Thyroid gland (tissue), 4 donors: ENCODE results near the gene ATP1A4. TPM values are rescaled to one million over a fixed set of nuclear protein-coding genes. Genes with fewer than 3 reads are reported as not detected.

Source experiments
- DNase-seq, 2 donors: peaks; one replicate each; pipeline ENCODE4 v3.0.0-alpha.2; 2019
- H3K27ac ChIP-seq, 3 donors: fragments of 200-600 bp; sonication (generic); 1 replicate in 2 of 3; 2 replicates in 1 of 3; pipeline ENCODE4 v1.5.1; 2016 to 2019; ENCODE audit warnings: mild to moderate bottlenecking in 1 of 3, moderate library complexity in 1 of 3
- H3K27me3 ChIP-seq: fragments of 200-600 bp; sonication (generic); one replicate; pipeline ENCODE4 v1.5.1; 2019
- H3K36me3 ChIP-seq, 2 donors: fragments of 200-600 bp; sonication (generic); one replicate each; pipeline ENCODE4 v1.5.1; 2016 to 2019
- H3K4me1 ChIP-seq, 2 donors: fragments of 200-600 bp; sonication (generic); one replicate each; pipeline ENCODE4 v1.5.1; 2017 to 2019
- H3K4me3 ChIP-seq, 3 donors: fragments of 200-600 bp; sonication (generic); replicated peaks in 1 of 3; 1 replicate in 2 of 3; 2 replicates in 1 of 3; pipeline ENCODE4 v1.5.1; 2016; ENCODE audit warnings: mild to moderate bottlenecking in 1 of 3
- H3K9me3 ChIP-seq: fragments of 200-600 bp; sonication (generic); one replicate; pipeline ENCODE4 v1.5.1; 2017
- POLR2A ChIP-seq, 2 donors: fragments of 450-650 bp; IDR thresholded peaks; one replicate each; pipeline ENCODE4 v1.6.1; 2017; ENCODE audit warnings: antibody characterized with exemption in 2 of 2, mild to moderate bottlenecking in 2 of 2, moderate library complexity in 1 of 2
- WGBS, 2 donors: methylation state at CpG; one replicate each; pipeline ENCODE4 v1.1.5; 2017; 5-methylcytosine and 5-hydroxymethylcytosine counted together
- intact Hi-C: fragments of 100-400 bp; cut with DNase I; formaldehyde crosslinking; loops from one replicate; pipeline ENCODE4 v1.15.1; 2023
- total RNA-seq, 4 donors: library from RNA; depleted of rRNA; stranded (reverse); fragments of >200 nt; gene quantifications; one replicate each; pipeline ENCODE4 v1.2.3, GENCODE V29; 2016
- TF ChIP-seq, protein P1 (sequence below), 6 experiments: fragments of 200-600 bp in 3 of 6; fragments of 450-650 bp in 3 of 6; sonication (generic) in 3 of 6; IDR thresholded peaks; one replicate each; pipeline ENCODE4 v1.5.1; 2016 to 2019; ENCODE audit warnings: antibody characterized with exemption in 6 of 6, mild to moderate bottlenecking in 2 of 6, inconsistent platforms in 1 of 6, moderate library complexity in 1 of 6

Gene ATP1A4
- total RNA-seq, 4 donors from 2014 or later: not detected

DNA sequence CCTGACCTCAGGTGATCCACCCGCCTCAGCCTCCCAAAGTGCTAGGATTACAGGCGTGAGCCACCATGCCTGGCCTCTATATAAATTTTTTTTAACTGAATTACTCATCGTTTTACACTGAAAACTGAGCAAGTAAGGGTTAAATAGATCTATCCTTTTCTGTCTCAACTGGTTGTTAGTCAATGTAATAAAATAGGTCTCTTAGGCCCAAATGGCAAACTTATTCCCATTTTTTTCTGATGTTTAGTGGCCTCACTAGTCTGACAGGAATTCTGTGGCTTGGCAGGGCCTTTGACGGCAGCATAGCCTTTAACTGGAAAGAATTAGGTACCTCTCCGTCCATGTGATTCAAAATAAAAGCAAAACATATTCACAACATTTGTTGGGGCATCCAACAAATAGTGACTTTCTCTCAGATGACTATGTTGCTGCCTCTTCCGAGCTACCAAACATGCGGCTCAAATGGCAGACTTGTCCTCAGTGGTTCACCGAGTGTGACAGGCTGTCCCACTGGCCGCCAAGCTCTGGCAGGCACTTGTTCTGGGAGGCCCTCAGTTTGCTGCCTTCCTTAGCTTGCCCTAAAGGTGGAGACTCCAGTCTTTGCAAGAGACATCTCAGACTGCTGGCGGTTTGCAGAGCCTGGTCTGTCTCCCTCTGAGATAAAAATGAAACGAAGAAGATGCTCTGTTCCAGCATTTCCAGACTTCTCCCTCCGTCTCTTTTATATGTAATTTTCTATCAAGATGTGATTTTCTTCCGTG, 17.4 kb downstream of the ATP1A4 start:
- Histone ChIP-seq H3K4me1 (peaks cover 5 to 18% of the 10 kb centered on the region in 2 donors), H3K36me3 (no peaks in the 10 kb centered on the region), H3K9me3 (no peaks in the 10 kb centered on the region), H3K4me3 (no peak overlapping the region), H3K27ac (no peak overlapping the region), H3K27me3 (no peaks in the 10 kb centered on the region)
- TF ChIP-seq POLR2A (IDR thresholded peaks at IDR 0.05): no peak
- TF ChIP-seq, protein P1, sequence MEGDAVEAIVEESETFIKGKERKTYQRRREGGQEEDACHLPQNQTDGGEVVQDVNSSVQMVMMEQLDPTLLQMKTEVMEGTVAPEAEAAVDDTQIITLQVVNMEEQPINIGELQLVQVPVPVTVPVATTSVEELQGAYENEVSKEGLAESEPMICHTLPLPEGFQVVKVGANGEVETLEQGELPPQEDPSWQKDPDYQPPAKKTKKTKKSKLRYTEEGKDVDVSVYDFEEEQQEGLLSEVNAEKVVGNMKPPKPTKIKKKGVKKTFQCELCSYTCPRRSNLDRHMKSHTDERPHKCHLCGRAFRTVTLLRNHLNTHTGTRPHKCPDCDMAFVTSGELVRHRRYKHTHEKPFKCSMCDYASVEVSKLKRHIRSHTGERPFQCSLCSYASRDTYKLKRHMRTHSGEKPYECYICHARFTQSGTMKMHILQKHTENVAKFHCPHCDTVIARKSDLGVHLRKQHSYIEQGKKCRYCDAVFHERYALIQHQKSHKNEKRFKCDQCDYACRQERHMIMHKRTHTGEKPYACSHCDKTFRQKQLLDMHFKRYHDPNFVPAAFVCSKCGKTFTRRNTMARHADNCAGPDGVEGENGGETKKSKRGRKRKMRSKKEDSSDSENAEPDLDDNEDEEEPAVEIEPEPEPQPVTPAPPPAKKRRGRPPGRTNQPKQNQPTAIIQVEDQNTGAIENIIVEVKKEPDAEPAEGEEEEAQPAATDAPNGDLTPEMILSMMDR (IDR thresholded peaks at IDR 0.05): no peak
- intact Hi-C loops: no loop called here
- WGBS, 2 donors: 76% methylated on average over 13 of the region's 13 CpGs
- peak; percentile 20 to 52 for DNase-seq

DNA sequence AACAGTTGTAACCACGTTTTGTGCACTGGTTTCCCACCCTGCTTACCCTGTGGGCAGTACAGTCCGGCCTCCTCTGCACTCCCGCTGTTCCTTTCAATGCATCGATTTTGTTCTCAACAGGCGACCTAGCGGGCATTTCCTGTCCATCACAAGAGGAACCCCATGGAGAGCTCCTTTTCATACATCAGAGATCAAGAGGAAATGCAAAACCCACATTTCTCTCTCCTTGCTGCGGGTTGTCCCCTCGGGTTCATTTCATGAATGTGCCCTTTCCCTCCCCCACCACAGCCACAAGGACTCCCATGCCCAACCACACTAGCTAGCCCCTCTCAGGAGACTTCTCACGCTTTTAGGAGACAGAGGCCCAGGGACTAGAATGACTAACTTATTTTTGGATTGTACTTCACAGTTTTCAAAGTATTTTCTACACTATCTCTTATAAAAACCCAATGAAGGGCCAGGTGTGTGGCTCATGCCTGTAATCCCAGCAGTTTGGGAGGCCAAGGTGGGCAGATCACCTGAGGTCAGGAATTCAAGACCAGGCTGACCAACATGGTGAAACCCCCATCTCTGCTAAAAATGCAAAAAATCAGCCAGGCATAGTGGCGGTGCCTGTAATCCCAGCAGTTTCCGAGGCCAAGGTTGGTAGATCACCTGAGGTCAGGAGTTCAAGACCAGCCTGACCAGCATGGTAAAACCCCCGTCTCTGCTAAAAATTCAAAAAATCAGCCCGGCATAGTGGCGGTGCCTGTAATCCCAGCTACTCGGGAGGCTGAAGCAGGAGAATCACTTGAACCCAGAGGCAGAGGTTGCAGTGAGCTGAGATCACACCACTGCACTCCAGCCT, 18.4 kb downstream of the ATP1A4 start:
- DNase-seq: peak in 1 of 2 donors; percentile 13

DNA sequence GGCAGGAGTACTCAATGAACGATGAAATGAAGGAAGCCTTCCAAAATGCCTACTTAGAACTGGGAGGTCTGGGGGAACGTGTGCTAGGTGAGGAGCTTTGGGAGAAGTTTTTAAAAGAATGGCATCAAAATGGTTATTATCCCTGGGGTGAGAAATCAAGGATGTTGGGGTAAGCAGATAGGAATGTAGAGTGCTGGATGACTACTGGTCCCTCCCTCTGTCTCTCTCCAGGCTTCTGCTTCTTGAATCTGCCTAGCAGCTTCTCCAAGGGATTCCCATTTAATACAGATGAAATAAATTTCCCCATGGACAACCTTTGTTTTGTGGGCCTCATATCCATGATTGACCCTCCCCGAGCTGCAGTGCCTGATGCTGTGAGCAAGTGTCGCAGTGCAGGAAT, 20.0 kb downstream of the ATP1A4 start:
- intact Hi-C loops: no loop called here
- 91 to 95% methylated on average over 4 of the region's 4 CpGs for WGBS, 2 donors
- TF ChIP-seq POLR2A (IDR thresholded peaks at IDR 0.05): no peak
- TF ChIP-seq, protein P1 (IDR thresholded peaks at IDR 0.05): no peak
- Histone ChIP-seq H3K4me3 (no peak overlapping the region), H3K36me3 (no peaks in the 10 kb centered on the region), H3K9me3 (no peaks in the 10 kb centered on the region), H3K27me3 (no peaks in the 10 kb centered on the region), H3K4me1 (peaks cover 5 to 16% of the 10 kb centered on the region in 2 donors), H3K27ac (no peak overlapping the region)
- DNase-seq: no peak

More for the DNA sequence above, 18.4 kb downstream of the ATP1A4 start:
- H3K9me3 ChIP-seq: no peaks in the 10 kb centered on the region
- no peak overlapping the region for H3K27ac ChIP-seq
- H3K4me1 ChIP-seq: peaks cover 5 to 16% of the 10 kb centered on the region in 2 donors
- intact Hi-C loops: no loop called here
- no peaks in the 10 kb centered on the region for H3K27me3 ChIP-seq
- 55 to 59% methylated on average over 15 of the region's 15 CpGs for WGBS, 2 donors
- H3K4me3 ChIP-seq: no peak overlapping the region
- TF ChIP-seq, protein P1 (IDR thresholded peaks at IDR 0.05): no peak
- TF ChIP-seq POLR2A (IDR thresholded peaks at IDR 0.05): no peak
- H3K36me3 ChIP-seq: no peaks in the 10 kb centered on the region

DNA sequence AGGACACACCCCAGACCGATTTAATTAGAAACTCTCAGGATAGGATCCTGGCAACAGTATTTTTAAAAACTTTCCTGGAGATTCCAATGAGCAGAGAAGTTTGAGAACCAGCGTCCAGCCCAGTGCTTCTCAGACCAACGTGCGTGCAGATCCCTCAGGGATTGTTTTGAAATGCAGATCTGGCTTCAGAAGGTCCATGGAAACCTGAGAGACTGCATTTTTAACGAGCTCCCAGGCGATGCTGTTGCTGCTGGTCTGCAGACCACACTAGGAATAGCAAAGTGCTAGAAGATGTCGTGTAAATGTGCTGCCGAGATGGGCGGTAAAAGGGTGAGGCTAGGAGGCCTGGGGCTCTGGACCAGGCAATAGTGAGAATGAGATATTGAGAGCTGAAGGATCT, 20.6 kb downstream of the ATP1A4 start:
- WGBS, 2 donors: 23 to 30% methylated on average over 9 of the region's 9 CpGs
- intact Hi-C loops: no loop called here

More for the DNA sequence above, 20.6 kb downstream of the ATP1A4 start:
- no peak overlapping the region for H3K27ac ChIP-seq
- TF ChIP-seq, protein P1 (IDR thresholded peaks at IDR 0.05): no peak
- TF ChIP-seq POLR2A (IDR thresholded peaks at IDR 0.05): no peak
- no peaks in the 10 kb centered on the region for H3K9me3 ChIP-seq
- peak; percentile 31 to 48 for DNase-seq
- H3K27me3 ChIP-seq: no peaks in the 10 kb centered on the region
- no peak overlapping the region for H3K4me3 ChIP-seq
- no peaks in the 10 kb centered on the region for H3K36me3 ChIP-seq
- peaks cover 5 to 16% of the 10 kb centered on the region in 2 donors for H3K4me1 ChIP-seq
